ENCODE results near the gene LIPE.

LIPE gene

DNA sequence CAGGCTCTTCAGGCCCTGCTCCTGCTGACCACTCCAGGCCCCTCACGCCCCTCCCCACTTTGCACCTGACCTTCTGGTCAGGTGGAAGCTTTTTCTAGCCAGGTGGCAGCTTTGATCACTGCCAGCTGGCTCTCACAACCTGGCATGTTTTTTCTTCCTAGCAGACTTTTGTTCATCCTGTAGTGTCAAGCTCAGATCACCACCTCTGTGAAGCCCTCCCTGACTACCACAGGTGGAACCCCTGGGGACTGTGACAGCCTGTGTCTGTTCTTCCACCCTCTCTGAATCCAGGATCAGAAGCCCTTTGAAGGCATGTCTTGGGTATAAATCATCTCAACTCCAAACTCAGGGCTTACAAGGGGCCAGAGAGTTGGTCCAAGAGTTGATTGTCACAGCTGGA is 26.8 kb downstream of the LIPE start:
- Histone ChIP-seq H3F3A (ENCODE audit: control insufficient read depth, insufficient read depth) (peaks cover 5% of the 10 kb centered on the region; the same call in 1 of the 2 replicates), H3K27ac (ENCODE audit: low read depth, low read length) (no peak overlapping the region), H3K27me3 (ENCODE audit: control insufficient read depth, low read length) (no peaks in the 10 kb centered on the region), H3K4me1 (ENCODE audit: control insufficient read depth, low read length) (peaks cover 33% of the 10 kb centered on the region), H3K4me2 (ENCODE audit: low read length) (no peak overlapping the region), H3K36me3 (ENCODE audit: control insufficient read depth, low read length) (peaks cover 15% of the 10 kb centered on the region), H3K9me3 (ENCODE audit: control insufficient read depth, insufficient read depth, low read length) (no peaks in the 10 kb centered on the region), H4K20me1 (ENCODE audit: control insufficient read depth, insufficient read depth, low read depth, low read length) (no peaks in the 10 kb centered on the region; the same call in 1 of the 2 replicates), H3K79me2 (ENCODE audit: control insufficient read depth, low read length) (peaks cover 15% of the 10 kb centered on the region), H3K4me3 (ENCODE audit: low read length) (no peak overlapping the region), H3K9me2 (replicated peaks; ENCODE audit: control insufficient read depth, low read length) (no peaks in the 10 kb centered on the region)
- no peak for TF ChIP-seq EZH2phosphoT487 (IDR thresholded peaks at IDR 0.05; ENCODE audit: borderline replicate concordance, low read length)
- TF ChIP-seq, protein P1, sequence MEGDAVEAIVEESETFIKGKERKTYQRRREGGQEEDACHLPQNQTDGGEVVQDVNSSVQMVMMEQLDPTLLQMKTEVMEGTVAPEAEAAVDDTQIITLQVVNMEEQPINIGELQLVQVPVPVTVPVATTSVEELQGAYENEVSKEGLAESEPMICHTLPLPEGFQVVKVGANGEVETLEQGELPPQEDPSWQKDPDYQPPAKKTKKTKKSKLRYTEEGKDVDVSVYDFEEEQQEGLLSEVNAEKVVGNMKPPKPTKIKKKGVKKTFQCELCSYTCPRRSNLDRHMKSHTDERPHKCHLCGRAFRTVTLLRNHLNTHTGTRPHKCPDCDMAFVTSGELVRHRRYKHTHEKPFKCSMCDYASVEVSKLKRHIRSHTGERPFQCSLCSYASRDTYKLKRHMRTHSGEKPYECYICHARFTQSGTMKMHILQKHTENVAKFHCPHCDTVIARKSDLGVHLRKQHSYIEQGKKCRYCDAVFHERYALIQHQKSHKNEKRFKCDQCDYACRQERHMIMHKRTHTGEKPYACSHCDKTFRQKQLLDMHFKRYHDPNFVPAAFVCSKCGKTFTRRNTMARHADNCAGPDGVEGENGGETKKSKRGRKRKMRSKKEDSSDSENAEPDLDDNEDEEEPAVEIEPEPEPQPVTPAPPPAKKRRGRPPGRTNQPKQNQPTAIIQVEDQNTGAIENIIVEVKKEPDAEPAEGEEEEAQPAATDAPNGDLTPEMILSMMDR (IDR thresholded peaks at IDR 0.05; ENCODE audit: low read depth, low read length, poor library complexity, severe bottlenecking): no peak

DNA sequence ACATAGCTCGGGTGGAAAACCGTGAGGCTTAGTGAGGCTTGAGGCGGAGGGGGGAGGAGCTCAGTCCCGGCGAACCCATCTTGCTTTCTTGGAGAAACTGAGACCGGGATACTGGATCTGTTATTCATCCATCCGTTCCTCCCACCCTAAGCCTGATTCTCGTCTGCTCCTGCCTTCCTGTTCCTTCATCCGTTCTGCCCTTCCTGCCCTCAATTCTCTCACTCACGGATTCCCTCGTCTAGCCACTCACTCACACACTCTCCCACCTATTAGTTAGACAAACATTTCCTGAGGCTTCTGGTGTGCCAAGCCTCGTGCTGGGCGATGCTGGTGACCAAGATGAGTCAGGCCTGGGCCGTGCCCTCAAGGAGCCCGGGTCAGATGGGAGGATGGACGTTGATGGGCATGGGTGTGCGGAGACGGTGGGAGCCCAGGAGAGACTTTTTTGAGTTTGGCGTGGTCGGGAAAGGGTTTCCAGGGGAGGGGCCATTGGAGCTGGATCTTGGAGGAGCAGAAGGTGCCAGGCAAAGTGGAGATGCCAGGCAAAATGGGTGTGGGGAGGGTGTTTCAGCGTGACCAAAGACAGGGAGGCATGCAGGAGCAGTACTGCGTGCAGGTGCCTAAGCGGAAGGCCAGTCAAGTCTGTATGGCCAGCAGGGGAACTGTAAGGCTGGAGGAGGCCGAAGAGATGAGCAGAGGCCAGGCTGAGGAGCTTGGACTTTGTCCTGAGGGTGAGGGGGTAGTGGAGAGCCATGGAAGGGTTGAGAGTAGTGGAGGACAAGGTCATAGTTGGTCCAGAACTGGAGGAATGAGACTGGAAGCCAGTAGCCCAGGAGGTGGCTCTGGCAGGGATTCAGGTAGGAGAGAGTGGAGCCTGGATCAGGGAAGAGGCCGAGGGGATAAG is 29.7 kb downstream of the LIPE start:
- H3K4me3 ChIP-seq (ENCODE audit: low read length): peak overlapping the region; percentile 87
- H3K36me3 ChIP-seq (ENCODE audit: control insufficient read depth, low read length): no peaks in the 10 kb centered on the region; the same call in none of the 2 replicates
- H3K4me1 ChIP-seq (ENCODE audit: control insufficient read depth, low read length): peaks cover 33% of the 10 kb centered on the region
- peak overlapping the region; percentile 26; the same call in 1 of the 2 replicates for H3K27ac ChIP-seq (ENCODE audit: low read depth, low read length)
- no peaks in the 10 kb centered on the region for H3K9me3 ChIP-seq (ENCODE audit: control insufficient read depth, insufficient read depth, low read length)
- H3K4me2 ChIP-seq (ENCODE audit: low read length): peak overlapping the region; percentile 87
- peaks cover 3% of the 10 kb centered on the region; the same call in 1 of the 2 replicates for H3K27me3 ChIP-seq (ENCODE audit: control insufficient read depth, low read length)
- H3K79me2 ChIP-seq (ENCODE audit: control insufficient read depth, low read length): peaks cover 15% of the 10 kb centered on the region
- no peaks in the 10 kb centered on the region for H3K9me2 ChIP-seq (replicated peaks; ENCODE audit: control insufficient read depth, low read length)
- no peak for TF ChIP-seq EZH2phosphoT487 (IDR thresholded peaks at IDR 0.05; ENCODE audit: borderline replicate concordance, low read length)
- peaks cover 5% of the 10 kb centered on the region; the same call in 1 of the 2 replicates for H3F3A ChIP-seq (ENCODE audit: control insufficient read depth, insufficient read depth)
- H4K20me1 ChIP-seq (ENCODE audit: control insufficient read depth, insufficient read depth, low read depth, low read length): no peaks in the 10 kb centered on the region; the same call in 1 of the 2 replicates

DNA sequence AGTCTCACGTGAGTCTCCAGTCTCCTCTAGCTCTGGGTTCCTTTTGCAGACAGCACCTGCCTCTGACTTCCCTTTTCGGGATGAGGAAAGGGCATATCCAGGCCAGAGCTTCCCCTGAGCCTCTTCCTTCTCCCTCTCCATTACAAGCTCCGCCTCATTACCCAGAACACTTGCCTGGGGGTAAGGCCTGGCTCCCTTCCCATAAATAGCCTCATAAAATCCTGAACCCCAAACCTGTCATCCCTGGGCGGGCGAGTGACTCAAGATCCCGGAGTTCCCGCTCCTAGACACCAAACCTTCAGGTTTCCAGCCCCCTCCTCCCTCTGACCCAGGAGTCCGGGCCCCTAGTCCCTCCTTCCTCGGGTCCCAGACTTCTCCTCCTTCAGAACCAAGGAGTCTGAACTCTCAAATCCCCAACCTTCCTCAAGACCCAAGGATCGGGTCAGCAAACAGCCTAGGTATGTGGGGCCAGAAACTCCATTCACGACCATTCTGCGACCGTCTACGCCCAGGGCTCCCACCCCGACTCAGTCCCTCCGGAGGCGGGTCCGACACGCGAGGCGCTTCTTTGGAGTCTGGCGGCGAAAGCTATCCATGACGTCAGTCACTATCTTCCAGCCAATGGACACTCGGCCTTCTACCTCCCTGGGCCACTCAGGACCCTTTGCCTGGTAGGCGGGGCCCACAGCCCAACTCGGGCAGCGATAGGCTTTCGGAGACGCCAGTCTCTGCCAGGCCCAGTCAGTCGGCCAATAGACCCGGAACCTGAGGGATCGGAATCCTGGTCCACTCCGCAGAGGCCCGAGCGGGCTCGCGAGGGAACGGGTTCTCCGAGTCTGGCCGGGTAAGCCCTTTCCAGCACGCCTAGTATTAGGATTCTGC is 30.6 kb downstream of the LIPE start:
- Histone ChIP-seq H3K27me3 (ENCODE audit: control insufficient read depth, low read length) (peaks cover 3% of the 10 kb centered on the region; the same call in 1 of the 2 replicates), H3F3A (ENCODE audit: control insufficient read depth, insufficient read depth) (peaks cover 5% of the 10 kb centered on the region; the same call in 1 of the 2 replicates), H3K9me3 (ENCODE audit: control insufficient read depth, insufficient read depth, low read length) (no peaks in the 10 kb centered on the region), H3K4me2 (ENCODE audit: low read length) (peak overlapping the region; percentile 87), H3K36me3 (ENCODE audit: control insufficient read depth, low read length) (no peaks in the 10 kb centered on the region; the same call in 1 of the 2 replicates), H3K9me2 (replicated peaks; ENCODE audit: control insufficient read depth, low read length) (no peaks in the 10 kb centered on the region), H3K4me3 (ENCODE audit: low read length) (peak overlapping the region; percentile 87), H3K27ac (ENCODE audit: low read depth, low read length) (peak overlapping the region; percentile 55), H4K20me1 (ENCODE audit: control insufficient read depth, insufficient read depth, low read depth, low read length) (no peaks in the 10 kb centered on the region; the same call in 1 of the 2 replicates), H3K4me1 (ENCODE audit: control insufficient read depth, low read length) (peaks cover 27% of the 10 kb centered on the region), H3K79me2 (ENCODE audit: control insufficient read depth, low read length) (peaks cover 15% of the 10 kb centered on the region)
- TF ChIP-seq, protein P1 (IDR thresholded peaks at IDR 0.05; ENCODE audit: low read depth, low read length, poor library complexity, severe bottlenecking): no peak
- TF ChIP-seq EZH2phosphoT487 (IDR thresholded peaks at IDR 0.05; ENCODE audit: borderline replicate concordance, low read length): no peak
